Spinal cord (tissue), 10 donors: ENCODE data around the gene TOE1. TPM values are rescaled to one million over a fixed set of nuclear protein-coding genes. Genes with fewer than 3 reads are reported as not detected.

Source experiments
- DNase-seq, 6 donors: peaks; one replicate each; pipeline versions ENCODE4 v3.0.0 to v3.0.0-alpha.2; 2013 to 2015; ENCODE audit warnings: low spot score in 6 of 6, low read depth in 4 of 6
- H3K27ac ChIP-seq: one replicate; pipeline ENCODE4 v1.5.1; 2013; ENCODE audit warnings: low read depth, low read length, control low read depth
- H3K27me3 ChIP-seq: one replicate; pipeline ENCODE4 v1.6.1; 2013; ENCODE audit warnings: low read length; ENCODE audit not compliant: control insufficient read depth, insufficient read depth
- H3K36me3 ChIP-seq: one replicate; pipeline ENCODE4 v1.6.1; 2013; ENCODE audit warnings: low read length; ENCODE audit not compliant: control insufficient read depth, insufficient read depth
- H3K4me1 ChIP-seq: one replicate; pipeline ENCODE4 v1.6.1; 2013; ENCODE audit warnings: low read length; ENCODE audit not compliant: control insufficient read depth, insufficient read depth
- H3K4me3 ChIP-seq: one replicate; pipeline ENCODE4 v1.5.1; 2013; ENCODE audit warnings: low read depth, low read length, control low read depth
- H3K9me3 ChIP-seq: one replicate; pipeline ENCODE4 v1.6.1; 2013; ENCODE audit warnings: low read length; ENCODE audit not compliant: control insufficient read depth, insufficient read depth
- WGBS: methylation state at CpG from one replicate; pipeline ENCODE4 v1.1.5; 2013; ENCODE audit warnings: missing lambda C conversion rate; ENCODE audit not compliant: insufficient coverage; 5-methylcytosine and 5-hydroxymethylcytosine counted together
- polyA plus RNA-seq, 2 donors: library from polyadenylated mRNA; unstranded; fragments of 120-200 nt; gene quantifications; one replicate each; pipeline ENCODE4 v1.2.1, GENCODE V29; 2013; ENCODE audit not compliant: insufficient read length in 2 of 2
- total RNA-seq, 2 donors: library from RNA; depleted of rRNA in 1 of 2; stranded (reverse); fragments of 120-200 nt in 1 of 2; fragments of >200 nt in 1 of 2; gene quantifications; one replicate each; pipeline versions ENCODE4 v1.2.3 to v1.2.4, GENCODE V29; 2013 to 2014
- donor health status: healthy.

Gene TOE1
- total and polyA plus RNA-seq, 4 donors: 6.8 to 10.1 (median 9.4) TPM

GRCh38 chr1:45334308-45335245, 5.4 kb upstream of the TOE1 start:
- WGBS: 46% methylated on average over 6 of the region's 9 CpGs
- DNase-seq: peak in 1 of 6 donors; percentile 17
- Histone ChIP-seq H3K27ac (peak overlapping the region; percentile 22), H3K4me3 (no peak overlapping the region), H3K9me3 (no peaks in the 10 kb centered on the region), H3K4me1 (peaks cover 24% of the 10 kb centered on the region), H3K36me3 (peaks cover 49% of the 10 kb centered on the region), H3K27me3 (no peaks in the 10 kb centered on the region)

- WGBS: 97% methylated on average over 4 of the region's 4 CpGs
- no peaks in the 10 kb centered on the region for H3K9me3 ChIP-seq
- no peak for DNase-seq
- no peaks in the 10 kb centered on the region for H3K27me3 ChIP-seq
- no peak overlapping the region for H3K27ac ChIP-seq
- H3K36me3 ChIP-seq: peaks cover 36% of the 10 kb centered on the region
- H3K4me3 ChIP-seq: no peak overlapping the region
- H3K4me1 ChIP-seq: peaks cover 30% of the 10 kb centered on the region
Measured at GRCh38 chr1:45335855-45336324, 4.1 kb upstream of the TOE1 start.

- Histone ChIP-seq H3K27ac (no peak overlapping the region), H3K27me3 (no peaks in the 10 kb centered on the region), H3K9me3 (no peaks in the 10 kb centered on the region), H3K4me1 (peaks cover 39% of the 10 kb centered on the region), H3K36me3 (peaks cover 34% of the 10 kb centered on the region), H3K4me3 (no peak overlapping the region)
- no peak for DNase-seq
- WGBS: 96% methylated on average over 3 of the region's 3 CpGs
Measured at GRCh38 chr1:45337630-45338325, 2.2 kb upstream of the TOE1 start.

- Histone ChIP-seq H3K4me3 (peak overlapping the region; percentile 93), H3K36me3 (peaks cover 43% of the 10 kb centered on the region), H3K9me3 (no peaks in the 10 kb centered on the region), H3K4me1 (peaks cover 25% of the 10 kb centered on the region), H3K27ac (peak overlapping the region; percentile 40), H3K27me3 (no peaks in the 10 kb centered on the region)
- 28% methylated on average over 2 of the region's 6 CpGs for WGBS
- DNase-seq: peak in 1 of 6 donors; percentile 16
Measured at GRCh38 chr1:45340816-45341466, 971 bp downstream of the TOE1 start.

GRCh38 chr1:45344499-45344898, 4.5 kb downstream of the TOE1 start:
- no peak for DNase-seq
- Histone ChIP-seq H3K9me3 (no peaks in the 10 kb centered on the region), H3K4me1 (peaks cover 32% of the 10 kb centered on the region), H3K4me3 (no peak overlapping the region), H3K27me3 (no peaks in the 10 kb centered on the region), H3K27ac (no peak overlapping the region), H3K36me3 (peaks cover 41% of the 10 kb centered on the region)
- 96% methylated on average over 2 of the region's 2 CpGs for WGBS

- no peak overlapping the region for H3K4me3 ChIP-seq
- no peaks in the 10 kb centered on the region for H3K27me3 ChIP-seq
- WGBS: 96% methylated on average over 13 of the region's 13 CpGs
- H3K9me3 ChIP-seq: no peaks in the 10 kb centered on the region
- no peak overlapping the region for H3K27ac ChIP-seq
- DNase-seq: no peak
- peaks cover 30% of the 10 kb centered on the region for H3K4me1 ChIP-seq
- H3K36me3 ChIP-seq: peaks cover 41% of the 10 kb centered on the region
Measured at GRCh38 chr1:45345014-45345413, 5.0 kb downstream of the TOE1 start.

GRCh38 chr1:45346473-45346872, 6.5 kb downstream of the TOE1 start:
- no peak for DNase-seq
- H3K4me3 ChIP-seq: no peak overlapping the region
- WGBS: no CpG with 5 or more reads among the region's 2 CpGs
- no peaks in the 10 kb centered on the region for H3K9me3 ChIP-seq
- H3K4me1 ChIP-seq: peaks cover 19% of the 10 kb centered on the region
- H3K27me3 ChIP-seq: no peaks in the 10 kb centered on the region
- H3K36me3 ChIP-seq: peaks cover 37% of the 10 kb centered on the region
- H3K27ac ChIP-seq: no peak overlapping the region

GRCh38 chr1:45348020-45348419, 8.1 kb downstream of the TOE1 start:
- no peak for DNase-seq
- Histone ChIP-seq H3K27me3 (no peaks in the 10 kb centered on the region), H3K4me3 (no peak overlapping the region), H3K9me3 (no peaks in the 10 kb centered on the region), H3K36me3 (peaks cover 22% of the 10 kb centered on the region), H3K4me1 (peaks cover 16% of the 10 kb centered on the region), H3K27ac (no peak overlapping the region)
- WGBS: no CpG with 5 or more reads among the region's 2 CpGs

- Histone ChIP-seq H3K9me3 (no peaks in the 10 kb centered on the region), H3K4me3 (no peak overlapping the region), H3K27ac (no peak overlapping the region), H3K4me1 (peaks cover 16% of the 10 kb centered on the region), H3K36me3 (peaks cover 16% of the 10 kb centered on the region), H3K27me3 (no peaks in the 10 kb centered on the region)
- no peak for DNase-seq
- WGBS: 25% methylated on average over 1 of the region's 1 CpG
Measured at GRCh38 chr1:45348609-45348965, 8.6 kb downstream of the TOE1 start.
